ENCODE results near the gene GNG10. TPM values are rescaled to one million over a fixed set of nuclear protein-coding genes. Genes with fewer than 3 reads are reported as not detected.

The GNG10 gene
- total RNA-seq, 1 donor: 144 TPM

- H3K4me3 ChIP-seq (ENCODE audit: low read depth, low read length): no peak overlapping the region
- TF ChIP-seq CTCF (IDR thresholded peaks at IDR 0.05; ENCODE audit: insufficient read depth, low read length): no peak
- DNase-seq (ENCODE audit: low read depth): no peak
Observed at GRCh38 chr9:111628411-111628810, 33.0 kb upstream of the GNG10 start.

- TF ChIP-seq CTCF (IDR thresholded peaks at IDR 0.05; ENCODE audit: insufficient read depth, low read length): no peak
- H3K4me3 ChIP-seq (ENCODE audit: low read depth, low read length): peak overlapping the region; percentile 86
- DNase-seq (ENCODE audit: low read depth): no peak
Observed at GRCh38 chr9:111630182-111630963, 31.0 kb upstream of the GNG10 start.

- peak overlapping the region; percentile 86 for H3K4me3 ChIP-seq (ENCODE audit: low read depth, low read length)
- DNase-seq (ENCODE audit: low read depth): no peak
- TF ChIP-seq CTCF (IDR thresholded peaks at IDR 0.05; ENCODE audit: insufficient read depth, low read length): no peak
Observed at GRCh38 chr9:111630964-111631213, 30.5 kb upstream of the GNG10 start.

- H3K4me3 ChIP-seq (ENCODE audit: low read depth, low read length): peak within 1 kb of the TSS; percentile 86
- no peak for TF ChIP-seq CTCF (IDR thresholded peaks at IDR 0.05; ENCODE audit: insufficient read depth, low read length)
- DNase-seq (ENCODE audit: low read depth): peak; percentile 99
Observed at GRCh38 chr9:111631214-111631971, 30.0 kb upstream of the GNG10 start, which contains the start of gene DNAJC25. Gene DNAJC25 (plus strand): TSS chr9:111631334. CDS start chr9:111631408, 74 bp downstream.

- no peak for TF ChIP-seq CTCF (IDR thresholded peaks at IDR 0.05; ENCODE audit: insufficient read depth, low read length)
- no peak for DNase-seq (ENCODE audit: low read depth)
- H3K4me3 ChIP-seq (ENCODE audit: low read depth, low read length): peak overlapping the region; percentile 86
Observed at GRCh38 chr9:111632060-111632459, 29.3 kb upstream of the GNG10 start.

- TF ChIP-seq CTCF (IDR thresholded peaks at IDR 0.05; ENCODE audit: insufficient read depth, low read length): no peak
- peak overlapping the region; percentile 86 for H3K4me3 ChIP-seq (ENCODE audit: low read depth, low read length)
- no peak for DNase-seq (ENCODE audit: low read depth)
Observed at GRCh38 chr9:111632695-111633388, 28.6 kb upstream of the GNG10 start.

All from fibroblast of the aortic adventitia (primary cell).